Measurements from ENCODE around the gene ZNF566. TPM values are rescaled to one million over a fixed set of nuclear protein-coding genes. Genes with fewer than 3 reads are reported as not detected.
A peak's percentile ranks its signal among the peaks of the same experiment; 100 is the strongest.

ZNF566 gene
- total RNA-seq, 3 donors from 2014 or later (not counting 1 experiment from before 2014, with no cell fraction given), result 7.9 to 16.0 (median 12.4) TPM

GRCh38 chr19:36527873-36528193, 38.5 kb upstream of the ZNF566 start:
- Mint-ChIP-seq H3K27ac (peak overlapping the region; percentile 94 to 99), H3K36me3 (peaks cover 13% of the 10 kb centered on the region), H3K9me3 (peaks cover 3 to 11% of the 10 kb centered on the region in 2 donors), H3K27me3 (ENCODE audit: low read depth in 2 of 2) (no peaks in the 10 kb centered on the region), H3K4me3 (peak overlapping the region; percentile 97), H3K4me1 (peaks cover 27 to 30% of the 10 kb centered on the region in 2 donors)
- Histone ChIP-seq H3K27me3 (ENCODE audit: control insufficient read depth, insufficient read depth, low read length) (no peaks in the 10 kb centered on the region), H3K4me1 (ENCODE audit: control insufficient read depth, insufficient read depth, low read length) (peaks cover 17% of the 10 kb centered on the region), H3K27ac (ENCODE audit: low read length) (peak overlapping the region; percentile 93), H3K4me3 (ENCODE audit: low read length) (peak overlapping the region; percentile 76), H3K36me3 (ENCODE audit: control insufficient read depth, insufficient read depth, low read length) (peaks cover 8% of the 10 kb centered on the region), H3K9me3 (ENCODE audit: control insufficient read depth, insufficient read depth, low read length) (peaks cover 4% of the 10 kb centered on the region)
- intact Hi-C loops (cut with micrococcal nuclease), result loop anchor here (1.0 to 2.0 kb wide), 11 partner anchors 39 to 1066 kb away; partner anchors contain the start of genes ZNF345, ZNF382, ZNF461 and ZNF527
- DNase-seq (no peak), ATAC-seq (no peak)
- TF ChIP-seq CTCF (IDR thresholded peaks at IDR 0.05), result no peak
- WGBS (ENCODE audit: insufficient coverage), result 0% methylated on average over 12 of the region's 13 CpGs

- H3K4me3 ChIP-seq (ENCODE audit: low read length), result peak overlapping the region; percentile 76
- H3K27me3 ChIP-seq (ENCODE audit: control insufficient read depth, insufficient read depth, low read length), result no peaks in the 10 kb centered on the region
- intact Hi-C loops (cut with micrococcal nuclease), result no loop called here
- no peak overlapping the region for H3K27ac ChIP-seq (ENCODE audit: low read length)
- peak overlapping the region; percentile 94 to 99 for H3K27ac Mint-ChIP-seq
- DNase-seq, result peak in 1 of 2 donors; percentile 21
- peaks cover 11% of the 10 kb centered on the region for H3K36me3 ChIP-seq (ENCODE audit: control insufficient read depth, insufficient read depth, low read length)
- peak overlapping the region; percentile 97 for H3K4me3 Mint-ChIP-seq
- peaks cover 27 to 30% of the 10 kb centered on the region in 2 donors for H3K4me1 Mint-ChIP-seq
- ATAC-seq, result no peak
- H3K36me3 Mint-ChIP-seq, result peaks cover 16% of the 10 kb centered on the region
- no peaks in the 10 kb centered on the region for H3K27me3 Mint-ChIP-seq (ENCODE audit: low read depth in 2 of 2)
- H3K9me3 ChIP-seq (ENCODE audit: control insufficient read depth, insufficient read depth, low read length), result peaks cover 4% of the 10 kb centered on the region
- H3K9me3 Mint-ChIP-seq, result peaks cover 4 to 11% of the 10 kb centered on the region in 2 donors
- TF ChIP-seq CTCF (IDR thresholded peaks at IDR 0.05), result no peak
- 41% methylated on average over 4 of the region's 5 CpGs for WGBS (ENCODE audit: insufficient coverage)
- H3K4me1 ChIP-seq (ENCODE audit: control insufficient read depth, insufficient read depth, low read length), result peaks cover 17% of the 10 kb centered on the region
Measured at GRCh38 chr19:36527341-36527740, 38.0 kb upstream of the ZNF566 start.

GRCh38 chr19:36526581-36526980, 37.2 kb upstream of the ZNF566 start:
- no peaks in the 10 kb centered on the region for H3K27me3 ChIP-seq (ENCODE audit: control insufficient read depth, insufficient read depth, low read length)
- H3K9me3 ChIP-seq (ENCODE audit: control insufficient read depth, insufficient read depth, low read length), result peaks cover 11% of the 10 kb centered on the region
- Mint-ChIP-seq H3K4me3 (peak overlapping the region; percentile 57), H3K9me3 (peaks cover 4 to 11% of the 10 kb centered on the region in 2 donors), H3K4me1 (peaks cover 27 to 30% of the 10 kb centered on the region in 2 donors), H3K36me3 (peaks cover 16% of the 10 kb centered on the region), H3K27me3 (ENCODE audit: low read depth in 2 of 2) (no peaks in the 10 kb centered on the region), H3K27ac (peak overlapping the region; percentile 94 to 99)
- no peak for TF ChIP-seq CTCF (IDR thresholded peaks at IDR 0.05)
- no peak for ATAC-seq
- intact Hi-C loops (cut with micrococcal nuclease), result no loop called here
- peaks cover 17% of the 10 kb centered on the region for H3K4me1 ChIP-seq (ENCODE audit: control insufficient read depth, insufficient read depth, low read length)
- H3K27ac ChIP-seq (ENCODE audit: low read length), result no peak overlapping the region
- no peak for DNase-seq
- 97% methylated on average over 3 of the region's 5 CpGs for WGBS (ENCODE audit: insufficient coverage)
- H3K4me3 ChIP-seq (ENCODE audit: low read length), result no peak overlapping the region
- peaks cover 11% of the 10 kb centered on the region for H3K36me3 ChIP-seq (ENCODE audit: control insufficient read depth, insufficient read depth, low read length)

- peaks cover 6 to 14% of the 10 kb centered on the region in 2 donors for H3K9me3 Mint-ChIP-seq
- DNase-seq (no peak), ATAC-seq (no peak)
- Histone ChIP-seq H3K27ac (ENCODE audit: low read length) (no peak overlapping the region), H3K4me1 (ENCODE audit: control insufficient read depth, insufficient read depth, low read length) (peaks cover 17% of the 10 kb centered on the region), H3K9me3 (ENCODE audit: control insufficient read depth, insufficient read depth, low read length) (peaks cover 25% of the 10 kb centered on the region), H3K4me3 (ENCODE audit: low read length) (no peak overlapping the region), H3K27me3 (ENCODE audit: control insufficient read depth, insufficient read depth, low read length) (no peaks in the 10 kb centered on the region), H3K36me3 (ENCODE audit: control insufficient read depth, insufficient read depth, low read length) (peaks cover 11% of the 10 kb centered on the region)
- peaks cover 25% of the 10 kb centered on the region for H3K36me3 Mint-ChIP-seq
- H3K27me3 Mint-ChIP-seq (ENCODE audit: low read depth in 2 of 2), result no peaks in the 10 kb centered on the region
- WGBS (ENCODE audit: insufficient coverage), result 99% methylated on average over 4 of the region's 4 CpGs
- no peak overlapping the region for H3K4me3 Mint-ChIP-seq
- intact Hi-C loops (cut with micrococcal nuclease), result no loop called here
- H3K4me1 Mint-ChIP-seq, result peaks cover 27 to 30% of the 10 kb centered on the region in 2 donors
- peak overlapping the region in 1 of 2 donors; percentile 42 for H3K27ac Mint-ChIP-seq
- TF ChIP-seq CTCF (IDR thresholded peaks at IDR 0.05), result no peak
Measured at GRCh38 chr19:36524617-36525016, 35.3 kb upstream of the ZNF566 start.
